GM19438 (cell line): Measurements from ENCODE around the gene PCED1A.
A peak's percentile ranks its signal among the peaks of the same experiment; 100 is the strongest.

Experiments used
- ATAC-seq: cut with Tn5 transposase; IDR thresholded peaks from one replicate; pipeline ENCODE4 v1.9.1; 2021; ENCODE audit warnings: low read depth; ENCODE audit not compliant: unreplicated experiment

The PCED1A gene

DNA sequence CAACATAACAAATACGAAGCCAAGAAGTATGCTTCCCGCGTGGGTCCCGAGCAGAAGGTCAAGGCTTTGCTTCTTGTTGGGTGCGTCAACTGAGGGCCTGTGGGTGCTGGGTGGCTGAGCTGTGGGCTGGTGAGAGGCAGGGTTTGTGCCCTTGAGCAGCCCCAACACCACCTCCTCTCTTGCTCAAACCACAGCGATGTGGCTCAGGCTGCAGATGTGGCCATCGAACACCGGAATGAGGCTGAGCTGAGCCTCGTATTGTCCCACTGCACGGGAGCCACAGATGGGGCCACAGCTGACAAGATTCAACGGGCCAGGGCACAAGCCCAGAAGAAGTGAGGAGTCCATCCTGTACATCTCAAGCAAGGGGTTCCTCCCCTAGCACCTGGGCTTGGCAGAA is 25.8 kb upstream of the PCED1A start:
- ATAC-seq: no peak

DNA sequence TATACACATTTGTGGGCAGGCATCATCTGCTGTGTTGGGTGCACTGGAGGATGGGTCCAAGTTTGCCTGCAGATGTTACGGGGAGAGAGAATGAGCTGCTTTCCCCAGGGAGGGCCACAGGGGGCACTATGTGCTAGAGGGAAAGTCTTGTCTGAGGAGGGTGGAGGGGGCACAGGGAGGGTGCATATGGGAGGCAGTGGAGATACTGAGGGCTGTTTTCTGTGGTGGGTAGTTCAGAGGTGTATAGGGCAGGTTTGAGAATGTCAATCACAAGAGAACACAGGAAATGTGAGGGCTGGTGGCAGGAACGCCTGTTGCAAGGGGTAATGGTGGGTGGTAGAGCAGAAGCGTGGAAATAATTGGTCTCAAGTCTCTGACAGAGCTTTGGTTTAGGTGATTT is 25.2 kb upstream of the PCED1A start:
- no peak for ATAC-seq

DNA sequence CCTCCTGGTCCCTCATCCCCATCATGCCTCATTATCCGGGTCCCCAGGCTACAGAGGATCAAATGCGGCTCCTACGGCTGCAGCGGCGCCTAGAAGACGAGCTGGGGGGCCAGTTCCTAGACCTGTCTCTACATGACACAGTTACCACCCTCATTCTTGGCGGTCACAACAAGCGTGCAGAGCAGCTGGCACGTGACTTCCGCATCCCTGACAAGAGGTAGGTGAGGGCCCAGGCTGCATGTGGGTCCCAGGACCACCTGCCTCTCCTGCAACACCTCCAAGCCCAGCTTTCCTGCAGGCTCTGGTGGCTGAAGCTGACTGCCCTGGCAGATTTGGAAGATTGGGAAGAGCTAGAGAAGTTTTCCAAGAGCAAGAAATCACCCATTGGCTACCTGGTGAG is 24.6 kb upstream of the PCED1A start:
- ATAC-seq: no peak

GRCh38 chr20:2864626-2865025 is 24.2 kb upstream of the PCED1A start:
- ATAC-seq: no peak

DNA sequence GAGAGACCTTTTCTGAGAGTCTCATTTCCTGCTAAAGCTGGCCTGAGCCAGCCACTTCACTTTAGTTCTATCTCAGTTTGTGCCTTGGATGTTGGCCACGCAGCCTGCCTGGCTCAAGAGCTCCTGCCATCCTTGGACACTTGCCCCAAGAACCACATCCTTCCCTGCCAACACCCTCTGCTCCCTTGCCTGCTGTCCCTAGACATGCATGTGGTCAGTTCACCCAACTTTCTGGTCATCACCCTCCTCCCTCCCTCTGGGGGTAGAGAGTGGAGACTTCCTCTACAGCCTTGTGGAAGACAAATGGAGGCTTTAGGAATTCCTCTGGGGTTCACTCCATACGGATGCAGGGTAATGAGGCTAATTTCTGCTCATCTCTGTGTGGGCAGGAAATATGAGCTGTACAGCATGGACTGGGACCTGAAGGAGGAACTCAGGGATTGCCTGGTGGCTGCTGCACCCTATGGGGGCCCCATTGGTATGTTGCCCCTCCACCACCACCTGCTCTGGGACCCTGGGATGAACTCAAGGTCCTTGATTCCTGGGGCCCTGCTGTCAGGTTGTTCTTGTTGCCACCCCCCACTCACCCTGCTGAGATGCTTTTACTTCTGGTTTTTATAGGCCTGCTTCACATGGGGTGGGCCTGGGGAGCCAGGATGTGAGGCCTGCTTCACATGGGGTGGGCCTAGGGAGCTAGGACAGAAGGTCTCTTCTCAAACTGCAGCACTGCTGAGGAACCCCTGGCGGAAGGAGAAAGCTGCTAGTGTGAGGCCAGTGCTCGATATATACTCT is 19.1 kb upstream of the PCED1A start:
- no peak for ATAC-seq

DNA sequence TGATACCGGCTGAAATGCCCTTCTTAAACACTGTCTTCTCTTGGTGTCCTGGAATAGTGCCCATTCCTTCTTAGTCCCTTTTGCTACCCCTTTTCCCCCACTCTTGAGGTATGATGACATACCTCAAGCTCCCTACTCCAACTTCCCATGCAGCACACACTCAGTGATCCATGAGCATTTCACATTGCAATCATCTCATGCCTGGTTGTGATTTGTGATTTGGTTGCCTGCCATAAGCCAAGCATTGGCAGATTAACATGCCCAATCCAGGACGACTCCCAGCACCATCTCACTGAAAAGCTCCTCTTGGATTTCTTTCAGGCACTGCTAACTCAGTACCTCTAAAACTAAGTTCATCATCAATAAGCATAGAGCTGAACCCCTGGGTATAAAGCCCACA is 18.1 kb upstream of the PCED1A start:
- ATAC-seq: no peak

DNA sequence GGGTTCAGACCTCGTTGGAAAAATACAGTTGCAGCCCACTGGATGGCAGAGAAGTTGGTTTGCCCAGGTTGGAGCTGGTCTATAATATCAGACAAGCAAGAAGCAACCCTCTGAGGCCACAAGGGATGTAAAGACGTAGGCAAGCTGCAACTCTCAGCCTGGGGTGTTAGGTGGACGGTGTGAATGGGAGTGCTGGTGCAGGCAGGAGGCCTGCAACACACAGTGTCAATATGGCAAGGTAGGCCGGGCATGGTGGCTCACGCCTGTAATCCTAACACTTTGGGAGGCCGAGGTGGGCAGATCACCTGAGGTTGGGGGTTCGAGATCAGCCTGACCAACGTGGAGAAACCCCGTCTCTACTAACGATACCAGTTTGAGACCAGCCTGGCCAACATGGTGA is 10.6 kb upstream of the PCED1A start:
- ATAC-seq: no peak

DNA sequence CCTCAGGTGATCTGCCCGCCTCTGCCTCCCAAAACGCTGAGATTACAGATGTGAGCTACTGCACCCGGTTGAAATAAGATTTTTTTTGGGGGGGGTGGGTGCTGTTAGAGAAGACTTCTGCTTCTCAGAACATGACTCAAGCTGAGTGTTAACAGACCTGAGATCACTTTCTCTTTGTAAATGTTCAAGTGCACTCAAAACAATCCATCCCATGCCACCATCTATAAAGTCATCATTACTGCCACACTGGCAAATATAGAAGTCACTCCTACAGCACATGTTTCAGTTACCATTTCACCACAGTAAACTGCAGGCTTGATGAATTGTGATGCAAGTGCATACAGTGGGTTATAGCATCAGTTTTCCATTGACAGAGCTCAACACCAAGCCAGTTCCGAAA is 9.1 kb upstream of the PCED1A start:
- ATAC-seq: no peak

DNA sequence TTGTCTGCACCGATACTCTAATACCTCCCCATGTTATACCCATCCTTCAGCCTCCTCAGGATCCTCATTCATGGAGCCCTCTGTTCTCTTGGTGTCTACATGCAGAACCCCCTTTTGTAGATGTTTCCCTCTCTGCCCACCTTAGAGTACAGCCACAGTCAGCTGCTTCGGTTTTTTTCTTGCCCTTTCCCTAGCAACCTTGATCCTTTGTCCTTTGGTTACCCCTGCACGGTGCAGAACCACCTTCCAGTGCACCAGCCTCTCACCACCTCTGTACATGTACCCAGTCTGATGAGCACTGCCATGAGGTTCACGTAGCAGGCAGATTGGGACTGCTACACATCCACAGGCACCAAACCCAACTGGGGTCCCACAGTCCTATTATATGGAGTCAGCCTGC is 7.3 kb upstream of the PCED1A start:
- ATAC-seq: no peak

GRCh38 chr20:2846698-2847097 is 6.2 kb upstream of the PCED1A start:
- no peak for ATAC-seq

DNA sequence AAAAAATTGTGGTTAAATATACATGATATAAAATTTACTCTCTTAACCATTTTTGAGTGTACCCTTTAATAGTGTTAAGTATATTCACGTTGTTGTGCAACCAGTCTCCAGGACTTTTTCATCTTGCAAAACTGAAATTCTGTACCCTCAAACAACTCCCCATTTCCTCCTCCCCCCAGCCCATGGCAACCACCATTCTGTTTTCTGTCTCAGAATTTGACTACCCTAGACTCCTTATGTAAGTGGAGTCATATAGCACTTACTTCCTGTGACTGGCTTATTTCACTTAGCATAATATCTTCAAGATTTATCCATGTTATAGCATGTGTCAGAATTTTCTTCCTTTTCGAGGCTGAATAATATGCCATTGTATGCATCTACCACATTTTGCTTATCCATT is 5.2 kb upstream of the PCED1A start:
- ATAC-seq: no peak

DNA sequence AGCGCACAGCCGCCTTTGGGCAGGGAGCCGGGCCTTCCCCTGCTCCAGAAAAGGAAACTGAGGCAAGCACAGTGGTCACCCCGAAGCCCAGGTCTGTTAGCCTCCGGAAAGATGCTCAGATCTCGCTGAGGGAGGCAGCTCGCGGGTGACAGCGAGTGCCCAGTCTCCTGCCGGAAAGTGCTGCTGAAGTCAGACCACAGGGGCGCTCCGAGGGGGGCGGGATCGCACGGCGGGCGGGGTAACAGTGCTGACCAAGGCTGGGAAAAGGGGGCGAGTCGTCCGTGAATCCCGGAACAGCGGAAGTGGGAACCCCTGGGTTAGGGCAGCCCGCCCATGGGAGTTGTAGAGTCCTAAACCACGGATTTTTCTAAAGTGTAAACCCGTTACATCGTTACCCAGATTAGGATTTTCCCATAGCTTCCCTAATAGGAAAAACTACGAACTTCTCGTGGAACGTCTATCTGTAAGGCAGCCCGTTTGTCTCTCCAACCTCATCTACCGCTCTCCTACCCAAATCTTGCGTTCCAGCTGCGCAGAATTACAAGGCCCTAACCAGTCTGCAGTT is 594 bp upstream of the PCED1A start:
- ATAC-seq: peak; percentile 50

DNA sequence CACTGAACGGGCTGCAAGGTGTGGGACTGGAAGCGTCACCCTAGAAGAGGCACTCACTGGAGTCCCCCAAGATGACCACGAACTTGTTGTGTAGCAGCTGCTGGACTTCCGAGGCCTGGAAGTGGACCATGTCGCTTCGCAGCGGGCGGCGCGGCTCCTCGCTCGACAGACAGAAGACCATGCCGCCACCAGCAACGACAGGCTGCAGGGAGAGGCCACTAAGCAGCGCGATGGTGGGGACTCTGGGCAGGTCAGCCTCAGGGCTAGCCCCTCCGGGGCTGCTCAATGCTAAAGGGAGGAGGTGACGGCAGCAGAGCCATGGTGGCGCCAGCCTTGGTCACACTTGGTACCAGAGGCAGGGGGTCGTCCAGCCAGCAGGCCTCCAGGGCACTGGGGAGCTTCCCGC is 720 bp downstream of the PCED1A start:
- no peak for ATAC-seq

DNA sequence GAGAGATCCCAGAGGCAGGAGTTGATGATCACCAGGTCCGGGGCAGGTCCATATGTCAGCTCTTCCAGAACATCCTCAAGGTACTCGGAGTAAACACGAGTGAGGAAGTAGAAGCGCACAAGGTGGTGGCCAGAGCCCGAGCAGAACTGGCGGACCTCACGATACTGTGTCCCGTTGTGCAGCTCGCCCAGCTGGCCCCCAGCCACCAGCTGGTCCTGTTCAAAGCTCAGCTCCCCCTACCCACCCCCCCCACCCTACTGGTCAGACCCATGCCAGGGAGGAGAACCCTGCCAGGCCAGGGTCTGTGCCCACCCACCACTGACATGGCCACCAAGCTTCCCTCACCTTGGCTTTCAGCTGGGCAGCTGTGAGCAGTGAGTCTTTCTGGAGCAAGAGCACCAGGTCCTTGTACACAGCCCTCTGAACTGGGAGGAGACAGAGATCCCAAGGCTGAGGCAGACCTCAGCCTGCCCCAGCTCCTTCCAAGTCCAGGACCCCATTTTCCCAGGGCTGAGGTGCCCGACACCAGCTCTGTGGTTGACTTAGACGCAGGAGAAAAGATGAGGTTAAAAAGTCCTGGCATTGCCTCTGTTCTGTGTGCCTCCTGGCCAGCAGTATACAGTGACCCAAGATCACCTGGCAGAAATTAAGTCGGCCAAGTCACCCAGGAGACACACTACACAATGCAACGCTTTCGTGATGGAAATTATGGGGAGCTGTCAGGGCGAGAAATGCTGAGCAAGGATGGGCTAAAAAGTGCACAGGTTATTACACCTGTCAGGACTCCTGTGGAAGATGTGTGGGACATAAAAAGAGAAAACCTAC is 1.4 kb downstream of the PCED1A start:
- ATAC-seq: no peak

GRCh38 chr20:2838170-2838797 is 2.2 kb downstream of the PCED1A start:
- no peak for ATAC-seq

DNA sequence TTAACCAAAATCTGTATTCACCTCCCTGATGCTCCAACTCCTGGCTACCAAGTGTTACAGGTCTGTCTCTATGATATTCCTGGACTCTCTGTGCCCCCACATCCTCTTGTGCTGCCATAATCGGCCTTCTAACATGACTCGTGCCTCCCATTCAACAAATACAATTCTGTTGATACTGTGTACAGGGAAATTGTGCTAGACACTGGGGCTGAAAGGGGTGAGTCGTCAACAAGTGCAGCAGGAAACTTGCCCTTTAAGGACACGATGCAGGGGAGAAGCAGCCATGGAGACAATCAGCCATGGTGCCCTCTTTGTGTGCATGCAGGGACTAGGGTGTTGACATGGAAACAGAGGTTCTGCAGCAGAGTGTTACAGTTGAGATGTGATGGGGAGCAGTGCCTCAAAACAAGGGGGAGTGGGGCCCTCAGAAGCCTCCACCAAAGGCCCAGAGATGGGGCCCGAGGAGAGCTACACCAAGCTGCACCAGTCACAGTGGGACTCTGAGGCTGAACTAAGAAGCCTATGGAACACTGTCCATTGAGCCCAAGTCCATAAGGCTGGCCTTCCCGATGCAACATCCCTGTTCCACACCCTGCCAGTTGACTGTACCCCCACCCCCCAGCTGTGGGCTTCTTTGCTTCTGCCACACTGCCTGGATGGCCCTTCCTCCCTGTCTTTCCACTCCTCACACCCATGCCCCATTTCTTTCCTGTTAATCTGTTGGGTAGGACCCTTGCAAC is 3.1 kb downstream of the PCED1A start:
- ATAC-seq: no peak

DNA sequence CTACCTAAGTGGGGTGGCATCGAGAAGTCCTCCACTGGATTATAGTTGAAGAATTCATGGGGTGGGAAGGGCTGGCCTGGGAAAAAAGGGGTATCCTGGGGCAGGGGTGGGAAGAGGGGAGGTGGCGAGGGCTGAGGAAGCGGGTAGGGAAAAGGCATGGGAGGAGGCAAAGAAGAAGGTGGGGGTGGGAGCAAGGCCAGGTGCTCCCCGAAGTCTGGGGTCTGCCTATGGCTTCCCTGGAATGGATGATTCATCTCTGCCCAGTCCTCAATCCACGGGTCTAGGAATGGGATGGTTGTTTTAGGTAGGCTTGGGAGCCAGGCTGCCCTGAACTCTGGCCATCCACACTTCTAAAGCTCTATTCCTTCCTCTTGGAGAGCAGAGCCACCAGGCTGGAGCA is 4.4 kb downstream of the PCED1A start:
- no peak for ATAC-seq

DNA sequence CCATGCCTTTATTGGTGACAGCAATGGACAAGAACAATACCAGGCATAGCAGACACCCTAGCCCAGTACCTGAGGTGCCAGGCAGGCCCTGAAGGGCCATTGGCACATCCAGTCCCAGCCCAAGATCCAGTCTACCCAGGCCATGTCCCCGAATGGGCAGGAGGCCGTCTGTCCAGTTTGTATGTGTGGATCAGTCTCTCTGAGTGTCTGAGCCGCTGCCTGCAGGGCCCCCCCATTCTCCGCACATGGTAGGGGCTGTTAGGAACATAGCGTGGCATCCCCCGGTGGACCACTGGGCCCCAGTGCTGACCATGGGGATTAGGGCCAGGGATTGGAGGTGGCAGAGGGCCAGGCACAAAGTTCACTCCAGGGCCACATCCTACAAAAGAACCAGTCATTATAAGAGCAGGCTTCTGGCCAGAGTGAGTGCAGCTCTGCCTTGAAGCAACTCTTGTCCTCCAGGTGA is 5.1 kb downstream of the PCED1A start:
- no peak for ATAC-seq

- ATAC-seq: no peak
These were observed 5.9 kb downstream of the PCED1A start for GRCh38 chr20:2834401-2835110.

- ATAC-seq: no peak
These were observed 6.7 kb downstream of the PCED1A start for GRCh38 chr20:2833761-2834160.
